WTC11 (cell line): ENCODE data around the gene STAB2. TPM values are rescaled to one million over a fixed set of nuclear protein-coding genes. Genes with fewer than 3 reads are reported as not detected.

Source experiments
- ATAC-seq: fragments of 200-7000 bp; cut with Tn5 transposase; 2 replicates; pipeline ENCODE4 v1.10.0; 2021; ENCODE audit warnings: mild to moderate bottlenecking, moderate library complexity
- CTCF ChIA-PET: fragments of 300-600 bp; sonication (Branson Sonifier 250); formaldehyde crosslinking; loops from one replicate; lab custom pipeline; 2021; ENCODE audit warnings: antibody characterized with exemption; lab: Charles Lee
- POLR2A ChIA-PET: fragments of 350-600 bp; sonication (Branson Sonifier 250); formaldehyde crosslinking; loops from one replicate; lab custom pipeline; 2021; ENCODE audit warnings: antibody characterized with exemption; lab: Charles Lee
- DNase-seq: peaks from one replicate; pipeline ENCODE4 v3.0.0; 2021; ENCODE audit warnings: low spot score
- H3K27ac Mint-ChIP-seq: 2 replicates; pipeline ENCODE4 v1.8.0; 2021; ENCODE audit warnings: mixed read lengths
- H3K27me3 Mint-ChIP-seq: 2 replicates; pipeline ENCODE4 v1.8.0; 2021; ENCODE audit warnings: low read depth, mild to moderate bottlenecking, moderate library complexity, mixed read lengths
- H3K36me3 Mint-ChIP-seq: 2 replicates; pipeline ENCODE4 v1.8.0; 2021; ENCODE audit warnings: mixed read lengths
- H3K4me1 Mint-ChIP-seq: 2 replicates; pipeline ENCODE4 v1.8.0; 2022; ENCODE audit warnings: mixed read lengths
- H3K4me3 Mint-ChIP-seq: 2 replicates; pipeline ENCODE4 v1.8.0; 2021; ENCODE audit warnings: mild to moderate bottlenecking, moderate library complexity, mixed read lengths
- H3K9me3 Mint-ChIP-seq: 2 replicates; pipeline ENCODE4 v1.8.0; 2021; ENCODE audit warnings: mixed read lengths
- CBFB ChIP-seq: sonication (generic); formaldehyde crosslinking; IDR thresholded peaks from 2 replicates; pipeline ENCODE4 v1.8.1; 2022; ENCODE audit warnings: mild to moderate bottlenecking, low read depth, missing genetic modification reagents
- CREM ChIP-seq: sonication (generic); formaldehyde crosslinking; IDR thresholded peaks from 2 replicates; pipeline ENCODE4 v1.8.1; 2022; ENCODE audit warnings: mild to moderate bottlenecking, missing genetic modification reagents, moderate library complexity
- ETV6 ChIP-seq: sonication (generic); formaldehyde crosslinking; IDR thresholded peaks from 2 replicates; pipeline ENCODE4 v1.8.1; 2022; ENCODE audit warnings: mild to moderate bottlenecking, missing genetic modification reagents
- GRHL2 ChIP-seq: fragments of 250-450 bp; sonication (Bioruptor Pico); IDR thresholded peaks from 2 replicates; pipeline ENCODE4 v1.8.0; 2022; ENCODE audit warnings: mild to moderate bottlenecking, moderate library complexity; ENCODE audit not compliant: insufficient replicate concordance, severe bottlenecking
- JAZF1 ChIP-seq: fragments of 250-450 bp; sonication (Bioruptor Pico); IDR thresholded peaks from 2 replicates; pipeline ENCODE4 v1.9.0; 2021; ENCODE audit warnings: moderate library complexity, mild to moderate bottlenecking, inconsistent platforms
- JUN ChIP-seq: sonication (generic); formaldehyde crosslinking; IDR thresholded peaks from 2 replicates; pipeline ENCODE4 v1.8.0; 2023; ENCODE audit warnings: mild to moderate bottlenecking, missing genetic modification reagents
- NFATC4 ChIP-seq: fragments of 250-450 bp; sonication (Bioruptor Pico); IDR thresholded peaks from 2 replicates; pipeline ENCODE4 v1.9.0; 2021; ENCODE audit warnings: mild to moderate bottlenecking
- NR3C1 ChIP-seq: sonication (generic); formaldehyde crosslinking; conservative IDR thresholded peaks from 2 replicates; pipeline ENCODE4 v1.8.1; 2023; ENCODE audit warnings: low read depth, mild to moderate bottlenecking, missing genetic modification reagents
- OVOL2 ChIP-seq: fragments of 250-450 bp; sonication (Bioruptor Pico); IDR thresholded peaks from 2 replicates; pipeline ENCODE4 v1.9.0; 2021; ENCODE audit warnings: mild to moderate bottlenecking, borderline replicate concordance
- SMAD3 ChIP-seq: sonication (generic); formaldehyde crosslinking; IDR thresholded peaks from 2 replicates; pipeline ENCODE4 v1.8.0; 2022; ENCODE audit warnings: missing genetic modification reagents, mild to moderate bottlenecking, borderline replicate concordance
- SMAD4 ChIP-seq: sonication (generic); formaldehyde crosslinking; IDR thresholded peaks from 2 replicates; pipeline ENCODE4 v1.8.0; 2022; ENCODE audit warnings: mild to moderate bottlenecking, missing genetic modification reagents
- TCF7 ChIP-seq: sonication (generic); formaldehyde crosslinking; IDR thresholded peaks from 2 replicates; pipeline ENCODE4 v1.8.0; 2022; ENCODE audit warnings: mild to moderate bottlenecking, low read depth, missing genetic modification reagents, moderate library complexity
- TEAD4 ChIP-seq: sonication (generic); formaldehyde crosslinking; IDR thresholded peaks from 2 replicates; pipeline ENCODE4 v1.8.0; 2022; ENCODE audit warnings: mild to moderate bottlenecking, missing genetic modification reagents
- ZNF121 ChIP-seq: sonication (generic); formaldehyde crosslinking; IDR thresholded peaks from 2 replicates; pipeline ENCODE4 v1.8.0; 2023; ENCODE audit warnings: missing genetic modification reagents
- ZNF416 ChIP-seq: fragments of 250-450 bp; sonication (Bioruptor Pico); IDR thresholded peaks from 2 replicates; pipeline ENCODE4 v1.9.0; 2021; ENCODE audit warnings: mild to moderate bottlenecking, inconsistent platforms
- total RNA-seq: library from RNA; stranded (reverse); gene quantifications from 3 replicates; pipeline ENCODE4 v1.2.3, GENCODE V29; 2021
- TF ChIP-seq, protein P1 (sequence below): sonication (generic); formaldehyde crosslinking; IDR thresholded peaks from 2 replicates; pipeline ENCODE4 v1.8.0; 2022; ENCODE audit warnings: mild to moderate bottlenecking, missing genetic modification reagents
- TF ChIP-seq, protein P2 (sequence below): sonication (generic); formaldehyde crosslinking; IDR thresholded peaks from 2 replicates; pipeline ENCODE4 v1.8.1; 2022; ENCODE audit warnings: missing genetic modification reagents, borderline replicate concordance
- TF ChIP-seq, protein P3 (sequence below): sonication (generic); formaldehyde crosslinking; IDR thresholded peaks from 2 replicates; pipeline ENCODE4 v1.8.0; 2022; ENCODE audit warnings: mild to moderate bottlenecking, missing genetic modification reagents
- TF ChIP-seq, protein P4 (sequence below): fragments of 250-450 bp; sonication (Bioruptor Pico); IDR thresholded peaks from 2 replicates; pipeline ENCODE4 v2.1.2; 2022; ENCODE audit warnings: mild to moderate bottlenecking, moderate library complexity
- TF ChIP-seq, protein P5 (sequence below): sonication (generic); formaldehyde crosslinking; IDR thresholded peaks from 2 replicates; pipeline ENCODE4 v1.8.0; 2023; ENCODE audit warnings: missing genetic modification reagents
- TF ChIP-seq, protein P6 (sequence below): sonication (generic); formaldehyde crosslinking; IDR thresholded peaks from 2 replicates; pipeline ENCODE4 v1.8.0; 2023; ENCODE audit warnings: missing genetic modification reagents, mild to moderate bottlenecking, borderline replicate concordance
- TF ChIP-seq, protein P7 (sequence below): sonication (generic); formaldehyde crosslinking; IDR thresholded peaks from 2 replicates; pipeline ENCODE4 v1.8.0; 2023; ENCODE audit warnings: mild to moderate bottlenecking, missing genetic modification reagents

The STAB2 gene
- total RNA-seq, 1 experiment from 2014 or later, result 0.48 TPM

DNA sequence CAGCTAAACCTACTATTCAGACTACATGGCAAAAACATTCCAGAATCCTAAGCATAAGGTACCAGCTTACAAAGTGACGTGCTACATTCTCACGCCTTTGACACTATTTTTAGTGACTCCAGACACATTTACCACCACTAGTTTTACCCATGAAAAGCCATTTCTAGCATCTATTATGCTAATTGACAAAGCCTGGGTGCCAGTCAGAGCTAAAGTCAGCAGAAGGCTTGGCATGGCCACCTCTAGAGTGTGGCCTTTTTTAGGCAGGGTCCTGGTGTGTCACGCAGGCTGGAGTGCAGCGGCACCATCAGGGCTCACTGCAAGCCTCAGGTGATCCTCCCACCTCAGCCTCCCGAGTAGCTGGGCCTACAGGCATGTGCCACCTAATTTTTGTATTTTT, 178.2 kb downstream of the STAB2 start:
- CTCF ChIA-PET, result interaction anchor here (1.2 kb wide), 1 partner anchor 19 kb away, joined by 5 read pairs; no protein-coding TSS in a partner anchor
- no peak overlapping the region for H3K4me3 Mint-ChIP-seq
- peaks cover 24% of the 10 kb centered on the region; the same call in 1 of the 2 replicates for H3K36me3 Mint-ChIP-seq
- POLR2A ChIA-PET, result no interaction called here
- no peaks in the 10 kb centered on the region for H3K27me3 Mint-ChIP-seq
- no peak overlapping the region for H3K27ac Mint-ChIP-seq
- ATAC-seq (no peak), DNase-seq (no peak)
- TF ChIP-seq SMAD3 (CRISPR knock-in tag) (no peak), ZNF121 (CRISPR knock-in tag) (no peak), TCF7 (no peak), NR3C1 (no peak), CBFB (CRISPR knock-in tag) (no peak), CREM (CRISPR knock-in tag) (no peak), ETV6 (CRISPR knock-in tag) (no peak), GRHL2 (CRISPR knock-in tag) (no peak), JAZF1 (no peak), NFATC4 (CRISPR knock-in tag) (no peak), SMAD4 (CRISPR knock-in tag) (no peak), ZNF416 (CRISPR knock-in tag) (no peak), JUN (no peak), OVOL2 (CRISPR knock-in tag) (no peak)
- TF ChIP-seq, protein P1, sequence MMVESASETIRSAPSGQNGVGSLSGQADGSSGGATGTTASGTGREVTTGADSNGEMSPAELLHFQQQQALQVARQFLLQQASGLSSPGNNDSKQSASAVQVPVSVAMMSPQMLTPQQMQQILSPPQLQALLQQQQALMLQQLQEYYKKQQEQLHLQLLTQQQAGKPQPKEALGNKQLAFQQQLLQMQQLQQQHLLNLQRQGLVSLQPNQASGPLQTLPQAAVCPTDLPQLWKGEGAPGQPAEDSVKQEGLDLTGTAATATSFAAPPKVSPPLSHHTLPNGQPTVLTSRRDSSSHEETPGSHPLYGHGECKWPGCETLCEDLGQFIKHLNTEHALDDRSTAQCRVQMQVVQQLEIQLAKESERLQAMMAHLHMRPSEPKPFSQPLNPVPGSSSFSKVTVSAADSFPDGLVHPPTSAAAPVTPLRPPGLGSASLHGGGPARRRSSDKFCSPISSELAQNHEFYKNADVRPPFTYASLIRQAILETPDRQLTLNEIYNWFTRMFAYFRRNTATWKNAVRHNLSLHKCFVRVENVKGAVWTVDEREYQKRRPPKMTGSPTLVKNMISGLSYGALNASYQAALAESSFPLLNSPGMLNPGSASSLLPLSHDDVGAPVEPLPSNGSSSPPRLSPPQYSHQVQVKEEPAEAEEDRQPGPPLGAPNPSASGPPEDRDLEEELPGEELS (CRISPR knock-in tag), result no peak
- TF ChIP-seq, protein P2, sequence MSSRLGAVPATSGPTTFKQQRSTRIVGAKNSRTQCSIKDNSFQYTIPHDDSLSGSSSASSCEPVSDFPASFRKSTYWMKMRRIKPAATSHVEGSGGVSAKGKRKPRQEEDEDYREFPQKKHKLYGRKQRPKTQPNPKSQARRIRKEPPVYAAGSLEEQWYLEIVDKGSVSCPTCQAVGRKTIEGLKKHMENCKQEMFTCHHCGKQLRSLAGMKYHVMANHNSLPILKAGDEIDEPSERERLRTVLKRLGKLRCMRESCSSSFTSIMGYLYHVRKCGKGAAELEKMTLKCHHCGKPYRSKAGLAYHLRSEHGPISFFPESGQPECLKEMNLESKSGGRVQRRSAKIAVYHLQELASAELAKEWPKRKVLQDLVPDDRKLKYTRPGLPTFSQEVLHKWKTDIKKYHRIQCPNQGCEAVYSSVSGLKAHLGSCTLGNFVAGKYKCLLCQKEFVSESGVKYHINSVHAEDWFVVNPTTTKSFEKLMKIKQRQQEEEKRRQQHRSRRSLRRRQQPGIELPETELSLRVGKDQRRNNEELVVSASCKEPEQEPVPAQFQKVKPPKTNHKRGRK (CRISPR knock-in tag), result no peak
- TF ChIP-seq, protein P3, sequence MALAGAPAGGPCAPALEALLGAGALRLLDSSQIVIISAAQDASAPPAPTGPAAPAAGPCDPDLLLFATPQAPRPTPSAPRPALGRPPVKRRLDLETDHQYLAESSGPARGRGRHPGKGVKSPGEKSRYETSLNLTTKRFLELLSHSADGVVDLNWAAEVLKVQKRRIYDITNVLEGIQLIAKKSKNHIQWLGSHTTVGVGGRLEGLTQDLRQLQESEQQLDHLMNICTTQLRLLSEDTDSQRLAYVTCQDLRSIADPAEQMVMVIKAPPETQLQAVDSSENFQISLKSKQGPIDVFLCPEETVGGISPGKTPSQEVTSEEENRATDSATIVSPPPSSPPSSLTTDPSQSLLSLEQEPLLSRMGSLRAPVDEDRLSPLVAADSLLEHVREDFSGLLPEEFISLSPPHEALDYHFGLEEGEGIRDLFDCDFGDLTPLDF (CRISPR knock-in tag), result no peak
- TF ChIP-seq, protein P4, sequence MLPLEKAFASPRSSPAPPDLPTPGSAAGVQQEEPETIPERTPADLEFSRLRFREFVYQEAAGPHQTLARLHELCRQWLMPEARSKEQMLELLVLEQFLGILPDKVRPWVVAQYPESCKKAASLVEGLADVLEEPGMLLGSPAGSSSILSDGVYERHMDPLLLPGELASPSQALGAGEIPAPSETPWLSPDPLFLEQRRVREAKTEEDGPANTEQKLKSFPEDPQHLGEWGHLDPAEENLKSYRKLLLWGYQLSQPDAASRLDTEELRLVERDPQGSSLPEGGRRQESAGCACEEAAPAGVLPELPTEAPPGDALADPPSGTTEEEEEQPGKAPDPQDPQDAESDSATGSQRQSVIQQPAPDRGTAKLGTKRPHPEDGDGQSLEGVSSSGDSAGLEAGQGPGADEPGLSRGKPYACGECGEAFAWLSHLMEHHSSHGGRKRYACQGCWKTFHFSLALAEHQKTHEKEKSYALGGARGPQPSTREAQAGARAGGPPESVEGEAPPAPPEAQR, result no peak
- no peaks in the 10 kb centered on the region for H3K9me3 Mint-ChIP-seq
- peaks cover 14% of the 10 kb centered on the region for H3K4me1 Mint-ChIP-seq

DNA sequence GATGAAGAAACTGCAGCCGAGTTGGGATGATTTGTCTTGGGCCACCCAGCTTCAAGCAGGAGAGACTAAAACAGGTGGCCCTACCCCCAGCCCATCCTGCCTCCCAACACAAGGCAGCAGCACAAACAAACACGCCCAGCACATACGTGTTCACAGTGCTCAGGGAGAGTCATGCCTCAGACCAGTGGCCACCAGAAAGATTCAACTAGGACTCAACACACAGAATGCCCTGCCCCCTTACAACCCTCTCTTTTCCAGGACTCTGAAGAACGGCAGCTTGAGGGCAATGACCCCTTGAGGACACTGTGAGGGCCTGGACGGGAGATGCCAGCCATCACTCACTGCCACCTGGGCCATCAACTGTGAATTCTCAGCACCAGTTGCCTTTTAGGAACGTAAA, 179.0 kb downstream of the STAB2 start:
- CTCF ChIA-PET, result interaction anchor here (1.2 kb wide), 1 partner anchor 20 kb away, joined by 5 read pairs; no protein-coding TSS in a partner anchor
- Mint-ChIP-seq H3K9me3 (no peaks in the 10 kb centered on the region), H3K4me1 (peaks cover 14% of the 10 kb centered on the region), H3K27ac (no peak overlapping the region), H3K4me3 (no peak overlapping the region), H3K27me3 (no peaks in the 10 kb centered on the region), H3K36me3 (peaks cover 24% of the 10 kb centered on the region; the same call in 1 of the 2 replicates)
- DNase-seq (no peak), ATAC-seq (no peak)
- POLR2A ChIA-PET, result no interaction called here
- TF ChIP-seq, protein P5, sequence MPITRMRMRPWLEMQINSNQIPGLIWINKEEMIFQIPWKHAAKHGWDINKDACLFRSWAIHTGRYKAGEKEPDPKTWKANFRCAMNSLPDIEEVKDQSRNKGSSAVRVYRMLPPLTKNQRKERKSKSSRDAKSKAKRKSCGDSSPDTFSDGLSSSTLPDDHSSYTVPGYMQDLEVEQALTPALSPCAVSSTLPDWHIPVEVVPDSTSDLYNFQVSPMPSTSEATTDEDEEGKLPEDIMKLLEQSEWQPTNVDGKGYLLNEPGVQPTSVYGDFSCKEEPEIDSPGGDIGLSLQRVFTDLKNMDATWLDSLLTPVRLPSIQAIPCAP (CRISPR knock-in tag), result no peak
- no peak for TF ChIP-seq TEAD4
- TF ChIP-seq, protein P6, sequence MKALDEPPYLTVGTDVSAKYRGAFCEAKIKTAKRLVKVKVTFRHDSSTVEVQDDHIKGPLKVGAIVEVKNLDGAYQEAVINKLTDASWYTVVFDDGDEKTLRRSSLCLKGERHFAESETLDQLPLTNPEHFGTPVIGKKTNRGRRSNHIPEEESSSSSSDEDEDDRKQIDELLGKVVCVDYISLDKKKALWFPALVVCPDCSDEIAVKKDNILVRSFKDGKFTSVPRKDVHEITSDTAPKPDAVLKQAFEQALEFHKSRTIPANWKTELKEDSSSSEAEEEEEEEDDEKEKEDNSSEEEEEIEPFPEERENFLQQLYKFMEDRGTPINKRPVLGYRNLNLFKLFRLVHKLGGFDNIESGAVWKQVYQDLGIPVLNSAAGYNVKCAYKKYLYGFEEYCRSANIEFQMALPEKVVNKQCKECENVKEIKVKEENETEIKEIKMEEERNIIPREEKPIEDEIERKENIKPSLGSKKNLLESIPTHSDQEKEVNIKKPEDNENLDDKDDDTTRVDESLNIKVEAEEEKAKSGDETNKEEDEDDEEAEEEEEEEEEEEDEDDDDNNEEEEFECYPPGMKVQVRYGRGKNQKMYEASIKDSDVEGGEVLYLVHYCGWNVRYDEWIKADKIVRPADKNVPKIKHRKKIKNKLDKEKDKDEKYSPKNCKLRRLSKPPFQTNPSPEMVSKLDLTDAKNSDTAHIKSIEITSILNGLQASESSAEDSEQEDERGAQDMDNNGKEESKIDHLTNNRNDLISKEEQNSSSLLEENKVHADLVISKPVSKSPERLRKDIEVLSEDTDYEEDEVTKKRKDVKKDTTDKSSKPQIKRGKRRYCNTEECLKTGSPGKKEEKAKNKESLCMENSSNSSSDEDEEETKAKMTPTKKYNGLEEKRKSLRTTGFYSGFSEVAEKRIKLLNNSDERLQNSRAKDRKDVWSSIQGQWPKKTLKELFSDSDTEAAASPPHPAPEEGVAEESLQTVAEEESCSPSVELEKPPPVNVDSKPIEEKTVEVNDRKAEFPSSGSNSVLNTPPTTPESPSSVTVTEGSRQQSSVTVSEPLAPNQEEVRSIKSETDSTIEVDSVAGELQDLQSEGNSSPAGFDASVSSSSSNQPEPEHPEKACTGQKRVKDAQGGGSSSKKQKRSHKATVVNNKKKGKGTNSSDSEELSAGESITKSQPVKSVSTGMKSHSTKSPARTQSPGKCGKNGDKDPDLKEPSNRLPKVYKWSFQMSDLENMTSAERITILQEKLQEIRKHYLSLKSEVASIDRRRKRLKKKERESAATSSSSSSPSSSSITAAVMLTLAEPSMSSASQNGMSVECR (CRISPR knock-in tag), result no peak
- TF ChIP-seq, protein P7, sequence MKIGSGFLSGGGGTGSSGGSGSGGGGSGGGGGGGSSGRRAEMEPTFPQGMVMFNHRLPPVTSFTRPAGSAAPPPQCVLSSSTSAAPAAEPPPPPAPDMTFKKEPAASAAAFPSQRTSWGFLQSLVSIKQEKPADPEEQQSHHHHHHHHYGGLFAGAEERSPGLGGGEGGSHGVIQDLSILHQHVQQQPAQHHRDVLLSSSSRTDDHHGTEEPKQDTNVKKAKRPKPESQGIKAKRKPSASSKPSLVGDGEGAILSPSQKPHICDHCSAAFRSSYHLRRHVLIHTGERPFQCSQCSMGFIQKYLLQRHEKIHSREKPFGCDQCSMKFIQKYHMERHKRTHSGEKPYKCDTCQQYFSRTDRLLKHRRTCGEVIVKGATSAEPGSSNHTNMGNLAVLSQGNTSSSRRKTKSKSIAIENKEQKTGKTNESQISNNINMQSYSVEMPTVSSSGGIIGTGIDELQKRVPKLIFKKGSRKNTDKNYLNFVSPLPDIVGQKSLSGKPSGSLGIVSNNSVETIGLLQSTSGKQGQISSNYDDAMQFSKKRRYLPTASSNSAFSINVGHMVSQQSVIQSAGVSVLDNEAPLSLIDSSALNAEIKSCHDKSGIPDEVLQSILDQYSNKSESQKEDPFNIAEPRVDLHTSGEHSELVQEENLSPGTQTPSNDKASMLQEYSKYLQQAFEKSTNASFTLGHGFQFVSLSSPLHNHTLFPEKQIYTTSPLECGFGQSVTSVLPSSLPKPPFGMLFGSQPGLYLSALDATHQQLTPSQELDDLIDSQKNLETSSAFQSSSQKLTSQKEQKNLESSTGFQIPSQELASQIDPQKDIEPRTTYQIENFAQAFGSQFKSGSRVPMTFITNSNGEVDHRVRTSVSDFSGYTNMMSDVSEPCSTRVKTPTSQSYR (CRISPR knock-in tag), result no peak
